ENCODE results near the gene WDR33.
A peak's percentile ranks its signal among the peaks of the same experiment; 100 is the strongest.

Gene WDR33

GRCh38 chr2:127701193-127701650 is 109.7 kb downstream of the WDR33 start, which contains the start of gene SFT2D3:
SFT2D3 (plus strand) TSS chr2:127701497; CDS start chr2:127701529, 32 bp downstream.
- peak; percentile 95 for DNase-seq (ENCODE audit: extremely low spot score)
- ChIA-PET CTCF (interaction anchor here (1.6 kb wide), 1 partner anchor 110 kb away, joined by 4 read pairs; no protein-coding TSS in a partner anchor), POLR2A (interaction anchor here (1.0 to 1.4 kb wide), 2 partner anchors 25 to 110 kb away, joined by 3 to 4 read pairs; no protein-coding TSS in a partner anchor)
- TF ChIP-seq CTCF (IDR thresholded peaks at IDR 0.05; ENCODE audit: control extremely low read depth, extremely low read depth, low read depth, missing control alignments), result no peak

GRCh38 chr2:127700527-127701192 is 110.3 kb downstream of the WDR33 start:
- CTCF ChIA-PET, result interaction anchor here (1.6 kb wide), 1 partner anchor 110 kb away, joined by 4 read pairs; no protein-coding TSS in a partner anchor
- DNase-seq (ENCODE audit: extremely low spot score), result peak; percentile 84
- POLR2A ChIA-PET, result interaction anchor here (0.6 to 1.4 kb wide), 3 partner anchors 25 to 137 kb away, joined by 3 to 4 read pairs (median 3); no protein-coding TSS in a partner anchor
- TF ChIP-seq CTCF (IDR thresholded peaks at IDR 0.05; ENCODE audit: control extremely low read depth, extremely low read depth, low read depth, missing control alignments), result no peak

GRCh38 chr2:127698553-127699355 is 112.2 kb downstream of the WDR33 start:
- DNase-seq (ENCODE audit: extremely low spot score), result no peak
- no peak for TF ChIP-seq CTCF (IDR thresholded peaks at IDR 0.05; ENCODE audit: control extremely low read depth, extremely low read depth, low read depth, missing control alignments)
- ChIA-PET POLR2A (no interaction called here), CTCF (interaction anchor here (1.2 kb wide), 1 partner anchor 49 kb away, joined by 3 read pairs; no protein-coding TSS in a partner anchor)

- no peak for DNase-seq (ENCODE audit: extremely low spot score)
- ChIA-PET POLR2A (no interaction called here), CTCF (interaction anchor here (1.2 kb wide), 1 partner anchor 48 kb away, joined by 3 read pairs; no protein-coding TSS in a partner anchor)
- TF ChIP-seq CTCF (IDR thresholded peaks at IDR 0.05; ENCODE audit: control extremely low read depth, extremely low read depth, low read depth, missing control alignments), result no peak
Measured at GRCh38 chr2:127697482-127698180, 113.3 kb downstream of the WDR33 start.

- DNase-seq (ENCODE audit: extremely low spot score), result no peak
- TF ChIP-seq CTCF (IDR thresholded peaks at IDR 0.05; ENCODE audit: control extremely low read depth, extremely low read depth, low read depth, missing control alignments), result peak; percentile 39
- ChIA-PET CTCF (interaction anchor here (0.8 to 2.1 kb wide), 3 partner anchors 14 to 104 kb away, joined by 3 to 6 read pairs (median 3); no protein-coding TSS in a partner anchor), POLR2A (no interaction called here)
Measured at GRCh38 chr2:127695491-127696472, 115.2 kb downstream of the WDR33 start.
